PC-9 (cell line): ENCODE data around the gene GFER. TPM values are rescaled to one million over a fixed set of nuclear protein-coding genes. Genes with fewer than 3 reads are reported as not detected.
A peak's percentile ranks its signal among the peaks of the same experiment; 100 is the strongest.

Source experiments
- BruUV-seq: library from RNA; stranded (reverse); fragments of 400-500 nt; replicated peaks from 2 replicates; lab custom pipeline; 2021; lab: Mats Ljungman, UMichigan
- CTCF ChIA-PET: fragments of 300-600 bp; sonication (Branson Sonifier 250); formaldehyde crosslinking; loops from one replicate; lab custom pipeline; 2022; ENCODE audit warnings: antibody characterized with exemption; lab: Charles Lee
- POLR2A ChIA-PET: fragments of 300-600 bp; sonication (Branson Sonifier 250); formaldehyde crosslinking; loops from one replicate; lab custom pipeline; 2022; ENCODE audit warnings: antibody characterized with exemption; ENCODE audit not compliant: unreplicated experiment; lab: Charles Lee
- DNase-seq, 2 experiments: peaks; one replicate each; pipeline versions ENCODE4 v3.0.0 to v3.0.0-alpha.2; 2015 to 2022; ENCODE audit warnings: mixed read lengths in 1 of 2
- H2AFZ ChIP-seq: fragments of 200-600 bp; sonication (generic); 2 replicates; pipeline ENCODE4 v1.8.1; 2017; ENCODE audit warnings: antibody characterized with exemption
- H3F3A ChIP-seq: fragments of 200-600 bp; sonication (generic); 2 replicates; pipeline ENCODE4 v1.8.1; 2017; ENCODE audit warnings: antibody characterized with exemption, mild to moderate bottlenecking, low read depth; ENCODE audit not compliant: insufficient read depth
- H3K27ac ChIP-seq: fragments of 200-600 bp; sonication (generic); 2 replicates; pipeline ENCODE4 v1.6.1; 2016; ENCODE audit warnings: mixed run types
- H3K27me3 ChIP-seq: fragments of 200-600 bp; sonication (generic); 2 replicates; pipeline ENCODE4 v1.6.1; 2016; ENCODE audit warnings: low read depth, mixed run types; ENCODE audit not compliant: insufficient read depth
- H3K36me3 ChIP-seq: fragments of 200-600 bp; sonication (generic); 2 replicates; pipeline ENCODE4 v1.6.1; 2016; ENCODE audit warnings: low read depth, mixed run types
- H3K4me1 ChIP-seq: fragments of 200-600 bp; sonication (generic); replicated peaks from 2 replicates; pipeline ENCODE4 v1.6.1; 2016; ENCODE audit warnings: mixed run types; ENCODE audit not compliant: insufficient read depth
- H3K4me2 ChIP-seq: fragments of 200-600 bp; sonication (generic); 2 replicates; pipeline ENCODE4 v1.6.1; 2017; ENCODE audit warnings: mixed run types
- H3K4me3 ChIP-seq: fragments of 200-600 bp; sonication (generic); 2 replicates; pipeline ENCODE4 v1.6.1; 2016; ENCODE audit warnings: mixed run types
- H3K79me2 ChIP-seq: fragments of 200-600 bp; sonication (generic); 2 replicates; pipeline ENCODE4 v1.6.1; 2017; ENCODE audit warnings: low read depth, mixed run types
- H3K9me2 ChIP-seq: fragments of 200-600 bp; sonication (generic); 2 replicates; pipeline ENCODE4 v1.8.1; 2017; ENCODE audit warnings: mild to moderate bottlenecking; ENCODE audit not compliant: insufficient read depth
- H3K9me3 ChIP-seq: fragments of 200-600 bp; sonication (generic); 2 replicates; pipeline ENCODE4 v1.8.1; 2016; ENCODE audit warnings: low read depth; ENCODE audit not compliant: insufficient read depth
- H4K20me1 ChIP-seq: fragments of 200-600 bp; sonication (generic); 2 replicates; pipeline ENCODE4 v1.8.1; 2017; ENCODE audit not compliant: insufficient read depth
- CTCF ChIP-seq: fragments of 200-600 bp; sonication (generic); conservative IDR thresholded peaks from 2 replicates; pipeline ENCODE4 v1.6.1; 2017; ENCODE audit warnings: mixed run types, antibody characterized with exemption, mild to moderate bottlenecking, moderate library complexity
- EZH2 ChIP-seq: fragments of 200-600 bp; sonication (generic); IDR thresholded peaks from 2 replicates; pipeline ENCODE4 v1.8.0; 2017; ENCODE audit warnings: antibody characterized with exemption, low read depth
- intact Hi-C: fragments of 100-400 bp; cut with micrococcal nuclease; formaldehyde crosslinking; loops from one replicate; pipeline ENCODE4 v1.10.0; 2022; ENCODE audit not compliant: unreplicated experiment
- total RNA-seq: library from RNA; stranded (reverse); gene quantifications from 2 replicates; pipeline ENCODE4 v1.2.3, GENCODE V29; 2021

Gene GFER
- total RNA-seq, 1 experiment from 2014 or later, result 59.7 TPM

- Histone ChIP-seq H3K27me3 (no peaks in the 10 kb centered on the region), H3K27ac (no peak overlapping the region), H3K9me3 (no peaks in the 10 kb centered on the region), H3K4me3 (no peak overlapping the region), H3K4me2 (no peak overlapping the region), H3F3A (peaks cover 24% of the 10 kb centered on the region), H3K9me2 (no peaks in the 10 kb centered on the region), H2AFZ (no peak overlapping the region), H3K36me3 (no peaks in the 10 kb centered on the region), H3K79me2 (peaks cover 20% of the 10 kb centered on the region), H3K4me1 (peaks cover 26% of the 10 kb centered on the region), H4K20me1 (peaks cover 4% of the 10 kb centered on the region; the same call in 1 of the 2 replicates)
- intact Hi-C loops, result no loop called here
- DNase-seq, result no peak
- ChIA-PET POLR2A (no interaction called here), CTCF (interaction anchor here (0.6 kb wide), 1 partner anchor 9 kb away, joined by 15 read pairs; no protein-coding TSS in a partner anchor)
- TF ChIP-seq CTCF (no peak), EZH2 (no peak)
- no TSS peak for BruUV-seq
Observed at GRCh38 chr16:2013527-2013926, 29.5 kb downstream of the GFER start.

GRCh38 chr16:2015117-2015946 lies 31.3 kb downstream of the GFER start:
- peaks cover 19% of the 10 kb centered on the region for H3F3A ChIP-seq
- peak overlapping the region; percentile 72 for H3K4me2 ChIP-seq
- BruUV-seq, result no TSS peak
- H2AFZ ChIP-seq, result peak overlapping the region; percentile 62; the same call in 1 of the 2 replicates
- peaks cover 26% of the 10 kb centered on the region for H3K4me1 ChIP-seq
- ChIA-PET CTCF (interaction anchor here (0.5 to 1.0 kb wide), 6 partner anchors 10 to 536 kb away, joined by 3 to 8 read pairs (median 4); partner anchors contain the start of gene TRAF7), POLR2A (interaction anchor here (0.6 kb wide), 2 partner anchors 76 to 139 kb away, joined by 4 to 7 read pairs; no protein-coding TSS in a partner anchor)
- H3K79me2 ChIP-seq, result peaks cover 5% of the 10 kb centered on the region
- H3K9me3 ChIP-seq, result no peaks in the 10 kb centered on the region
- TF ChIP-seq CTCF (no peak), EZH2 (no peak)
- intact Hi-C loops, result no loop called here
- peak overlapping the region; percentile 7; the same call in 1 of the 2 replicates for H3K4me3 ChIP-seq
- no peaks in the 10 kb centered on the region for H3K36me3 ChIP-seq
- H4K20me1 ChIP-seq, result no peaks in the 10 kb centered on the region
- no peaks in the 10 kb centered on the region for H3K9me2 ChIP-seq
- H3K27me3 ChIP-seq, result no peaks in the 10 kb centered on the region
- DNase-seq, result peak; percentile 79 to 95
- H3K27ac ChIP-seq, result peak overlapping the region; percentile 86

- H3K27me3 ChIP-seq, result no peaks in the 10 kb centered on the region
- intact Hi-C loops, result no loop called here
- POLR2A ChIA-PET, result no interaction called here
- TSS peak; percentile 66 for BruUV-seq
- TF ChIP-seq EZH2, result no peak
- TF ChIP-seq CTCF, result no peak
- peak overlapping the region; percentile 86 for H3K27ac ChIP-seq
- H3K4me2 ChIP-seq, result peak overlapping the region; percentile 63
- H3F3A ChIP-seq, result peaks cover 16% of the 10 kb centered on the region
- H3K79me2 ChIP-seq, result no peaks in the 10 kb centered on the region
- H3K9me3 ChIP-seq, result no peaks in the 10 kb centered on the region
- no peaks in the 10 kb centered on the region for H3K36me3 ChIP-seq
- H3K4me1 ChIP-seq, result peaks cover 21% of the 10 kb centered on the region
- H3K9me2 ChIP-seq, result no peaks in the 10 kb centered on the region
- DNase-seq, result no peak
- no peaks in the 10 kb centered on the region for H4K20me1 ChIP-seq
- peak overlapping the region; percentile 62; the same call in 1 of the 2 replicates for H2AFZ ChIP-seq
- no peak overlapping the region for H3K4me3 ChIP-seq
- CTCF ChIA-PET, result interaction anchor here (0.5 to 0.9 kb wide), 3 partner anchors 9 to 535 kb away, joined by 3 to 5 read pairs (median 3); no protein-coding TSS in a partner anchor
Observed at GRCh38 chr16:2015947-2016208, 31.9 kb downstream of the GFER start.
